ENCODE data around the gene TCF21. TPM values are rescaled to one million over a fixed set of nuclear protein-coding genes. Genes with fewer than 3 reads are reported as not detected.
A peak's percentile ranks its signal among the peaks of the same experiment; 100 is the strongest.

Gene TCF21
- total RNA-seq, 1 donor from 2014 or later = 0.04 TPM

DNA sequence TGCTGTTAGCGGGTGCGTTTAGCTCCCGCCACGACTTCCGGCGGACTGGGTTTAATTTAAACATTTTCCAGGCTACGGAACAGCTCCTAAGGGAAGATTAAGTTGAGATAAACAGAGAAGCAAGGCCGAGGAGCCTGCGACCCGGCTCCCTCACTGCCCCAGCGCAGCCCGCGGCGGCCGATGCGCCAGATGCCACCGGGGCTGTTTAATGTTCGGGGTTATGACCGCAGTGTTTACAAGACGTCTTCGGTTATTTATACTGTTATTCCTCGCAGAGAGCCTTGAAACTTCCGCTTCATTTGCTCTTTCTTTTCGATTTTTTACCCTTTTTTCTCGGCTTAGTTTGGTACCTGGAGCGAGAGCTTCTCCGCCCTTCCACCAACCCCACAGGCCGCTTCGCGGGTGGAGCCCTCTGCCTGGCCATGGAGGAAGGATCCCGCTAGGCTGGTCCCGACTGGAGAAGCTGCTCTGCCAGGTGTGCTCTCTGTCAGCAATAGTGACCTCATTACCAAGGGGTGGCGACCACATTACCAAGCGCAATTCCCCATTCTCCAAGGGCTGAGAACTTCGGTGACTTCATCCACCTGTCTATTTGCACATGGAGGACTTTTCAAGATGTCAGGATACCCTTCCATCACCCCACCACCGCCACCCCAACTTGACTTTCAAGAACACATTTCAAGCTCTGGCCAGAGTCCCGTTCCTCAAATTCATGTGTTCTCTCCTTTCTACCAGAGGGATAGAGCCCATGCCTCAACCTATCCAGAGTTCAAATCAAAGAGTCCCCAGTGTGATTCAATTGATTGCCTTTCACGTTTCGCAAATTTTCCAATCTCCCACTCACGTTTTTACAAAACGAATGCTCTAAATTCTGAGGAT lies 4.1 kb downstream of the TCF21 start:
- Mint-ChIP-seq H3K27me3 (ENCODE audit: insufficient read depth, low read depth) (peaks cover 92% of the 10 kb centered on the region), H3K36me3 (no peaks in the 10 kb centered on the region), H3K4me3 (peak overlapping the region; percentile 28), H3K9me3 (no peaks in the 10 kb centered on the region), H3K27ac (no peak overlapping the region), H3K4me1 (peaks cover 33% of the 10 kb centered on the region)
- H3K27ac ChIP-seq = no peak overlapping the region
- peaks cover 60% of the 10 kb centered on the region for H4K20me1 ChIP-seq (ENCODE audit: low read depth)
- peak overlapping the region; percentile 31 for H3K4me3 ChIP-seq
- H3K9ac ChIP-seq = no peak overlapping the region
- no peaks in the 10 kb centered on the region for H3K36me3 ChIP-seq
- no peak overlapping the region for H2AFZ ChIP-seq (replicated peaks)
- peaks cover 38% of the 10 kb centered on the region for H3K4me1 ChIP-seq
- peaks cover 33% of the 10 kb centered on the region for H3F3A ChIP-seq (ENCODE audit: low read depth)
- H3K9me3 ChIP-seq (ENCODE audit: low read depth) = no peaks in the 10 kb centered on the region
- H3K27me3 ChIP-seq = peaks cover 100% of the 10 kb centered on the region
- H3K4me2 ChIP-seq = peak overlapping the region; percentile 59
- no peaks in the 10 kb centered on the region for H3K79me2 ChIP-seq (ENCODE audit: low read depth)
- TF ChIP-seq EZH2phosphoT487 (IDR thresholded peaks at IDR 0.05) = peak; percentile 93
- TF ChIP-seq EZH2 (IDR thresholded peaks at IDR 0.05) = peak; percentile 97
- TF ChIP-seq, protein P1, sequence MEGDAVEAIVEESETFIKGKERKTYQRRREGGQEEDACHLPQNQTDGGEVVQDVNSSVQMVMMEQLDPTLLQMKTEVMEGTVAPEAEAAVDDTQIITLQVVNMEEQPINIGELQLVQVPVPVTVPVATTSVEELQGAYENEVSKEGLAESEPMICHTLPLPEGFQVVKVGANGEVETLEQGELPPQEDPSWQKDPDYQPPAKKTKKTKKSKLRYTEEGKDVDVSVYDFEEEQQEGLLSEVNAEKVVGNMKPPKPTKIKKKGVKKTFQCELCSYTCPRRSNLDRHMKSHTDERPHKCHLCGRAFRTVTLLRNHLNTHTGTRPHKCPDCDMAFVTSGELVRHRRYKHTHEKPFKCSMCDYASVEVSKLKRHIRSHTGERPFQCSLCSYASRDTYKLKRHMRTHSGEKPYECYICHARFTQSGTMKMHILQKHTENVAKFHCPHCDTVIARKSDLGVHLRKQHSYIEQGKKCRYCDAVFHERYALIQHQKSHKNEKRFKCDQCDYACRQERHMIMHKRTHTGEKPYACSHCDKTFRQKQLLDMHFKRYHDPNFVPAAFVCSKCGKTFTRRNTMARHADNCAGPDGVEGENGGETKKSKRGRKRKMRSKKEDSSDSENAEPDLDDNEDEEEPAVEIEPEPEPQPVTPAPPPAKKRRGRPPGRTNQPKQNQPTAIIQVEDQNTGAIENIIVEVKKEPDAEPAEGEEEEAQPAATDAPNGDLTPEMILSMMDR (IDR thresholded peaks at IDR 0.05) = no peak
- peak; percentile 72 for DNase-seq (ENCODE audit: low spot score)

DNA sequence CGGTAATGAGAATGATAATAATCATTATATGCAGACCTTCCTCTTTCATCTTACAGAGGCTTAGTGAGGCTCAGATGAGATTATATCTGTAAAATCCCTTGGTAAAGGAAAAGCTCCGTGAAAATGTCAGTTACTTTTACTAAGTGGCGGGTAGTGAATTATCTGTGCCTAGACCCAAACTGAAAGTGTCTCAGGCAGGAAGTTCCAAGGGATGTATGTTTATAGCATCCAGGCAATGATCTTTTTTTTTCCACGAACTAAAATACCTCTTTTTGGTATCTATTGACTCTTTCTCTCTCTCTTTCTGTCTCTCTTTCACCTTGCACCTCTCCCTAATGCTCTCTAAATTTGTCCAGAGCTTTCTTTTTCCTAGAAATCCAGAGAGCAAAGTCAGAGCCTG lies 5.0 kb downstream of the TCF21 start:
- H3K4me1 Mint-ChIP-seq = peaks cover 33% of the 10 kb centered on the region
- Histone ChIP-seq H4K20me1 (ENCODE audit: low read depth) (peaks cover 60% of the 10 kb centered on the region), H3K27me3 (peaks cover 100% of the 10 kb centered on the region), H2AFZ (replicated peaks) (no peak overlapping the region), H3F3A (ENCODE audit: low read depth) (peaks cover 31% of the 10 kb centered on the region), H3K79me2 (ENCODE audit: low read depth) (no peaks in the 10 kb centered on the region), H3K4me2 (no peak overlapping the region), H3K4me1 (peaks cover 32% of the 10 kb centered on the region), H3K9ac (no peak overlapping the region), H3K36me3 (no peaks in the 10 kb centered on the region), H3K9me3 (ENCODE audit: low read depth) (no peaks in the 10 kb centered on the region), H3K27ac (no peak overlapping the region), H3K4me3 (no peak overlapping the region)
- no peaks in the 10 kb centered on the region for H3K9me3 Mint-ChIP-seq
- no peak overlapping the region for H3K4me3 Mint-ChIP-seq
- TF ChIP-seq, protein P1 (IDR thresholded peaks at IDR 0.05) = no peak
- TF ChIP-seq EZH2phosphoT487 (IDR thresholded peaks at IDR 0.05) = no peak
- TF ChIP-seq EZH2 (IDR thresholded peaks at IDR 0.05) = no peak
- peaks cover 90% of the 10 kb centered on the region for H3K27me3 Mint-ChIP-seq (ENCODE audit: insufficient read depth, low read depth)
- H3K36me3 Mint-ChIP-seq = no peaks in the 10 kb centered on the region
- no peak overlapping the region for H3K27ac Mint-ChIP-seq
- no peak for DNase-seq (ENCODE audit: low spot score)

DNA sequence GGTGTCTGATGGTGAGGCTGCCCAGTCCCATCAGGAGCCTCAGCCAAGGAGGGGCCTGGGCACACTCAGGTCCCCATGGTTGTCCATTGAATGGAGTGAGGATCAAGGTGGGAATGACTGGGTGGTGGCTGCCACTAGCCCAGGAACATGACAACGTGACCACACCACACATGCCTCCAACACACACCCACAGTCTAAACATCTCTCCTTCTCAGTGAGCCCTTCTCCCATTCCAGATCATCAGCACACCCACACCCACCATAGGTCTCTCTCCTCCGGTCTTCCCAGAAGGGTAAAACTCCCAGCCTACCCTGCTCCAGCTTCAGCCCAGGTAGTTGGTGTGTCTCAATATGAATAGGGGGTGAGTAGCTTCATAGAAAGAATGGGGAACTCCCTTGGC lies 5.5 kb downstream of the TCF21 start:
- peaks cover 33% of the 10 kb centered on the region for H3K4me1 Mint-ChIP-seq
- H3K27me3 ChIP-seq = peaks cover 100% of the 10 kb centered on the region
- peaks cover 32% of the 10 kb centered on the region for H3K4me1 ChIP-seq
- H2AFZ ChIP-seq (replicated peaks) = no peak overlapping the region
- no peak overlapping the region for H3K4me3 Mint-ChIP-seq
- H3K36me3 ChIP-seq = no peaks in the 10 kb centered on the region
- no peak overlapping the region for H3K27ac Mint-ChIP-seq
- no peak overlapping the region for H3K9ac ChIP-seq
- H3K4me2 ChIP-seq = no peak overlapping the region
- TF ChIP-seq EZH2 (IDR thresholded peaks at IDR 0.05) (no peak), EZH2phosphoT487 (IDR thresholded peaks at IDR 0.05) (no peak)
- H4K20me1 ChIP-seq (ENCODE audit: low read depth) = peaks cover 60% of the 10 kb centered on the region
- no peak for DNase-seq (ENCODE audit: low spot score)
- no peak overlapping the region for H3K27ac ChIP-seq
- no peaks in the 10 kb centered on the region for H3K9me3 Mint-ChIP-seq
- no peaks in the 10 kb centered on the region for H3K79me2 ChIP-seq (ENCODE audit: low read depth)
- peaks cover 87% of the 10 kb centered on the region for H3K27me3 Mint-ChIP-seq (ENCODE audit: insufficient read depth, low read depth)
- H3K4me3 ChIP-seq = no peak overlapping the region
- no peaks in the 10 kb centered on the region for H3K9me3 ChIP-seq (ENCODE audit: low read depth)
- H3K36me3 Mint-ChIP-seq = no peaks in the 10 kb centered on the region
- peaks cover 31% of the 10 kb centered on the region for H3F3A ChIP-seq (ENCODE audit: low read depth)

Data from neural progenitor cell (in vitro differentiated cells).